Skeletal muscle tissue (tissue), 4 donors: ENCODE measurements around the gene PER1. TPM values are rescaled to one million over a fixed set of nuclear protein-coding genes. Genes with fewer than 3 reads are reported as not detected.

Source experiments
- H3K27ac ChIP-seq: one replicate; pipeline ENCODE4 v1.7.0; 2013; ENCODE audit warnings: mild to moderate bottlenecking, low read depth, low read length, inconsistent platforms
- H3K27me3 ChIP-seq, 3 donors: one replicate each; pipeline ENCODE4 v1.7.0; 2013; ENCODE audit warnings: low read length in 3 of 3; ENCODE audit not compliant: control insufficient read depth in 3 of 3, insufficient read depth in 3 of 3
- H3K36me3 ChIP-seq, 3 donors: one replicate each; pipeline ENCODE4 v1.7.0; 2013; ENCODE audit warnings: low read length in 3 of 3; ENCODE audit not compliant: control insufficient read depth in 3 of 3, insufficient read depth in 3 of 3
- H3K4me1 ChIP-seq, 3 donors: one replicate each; pipeline ENCODE4 v1.7.0; 2013; ENCODE audit warnings: low read length in 3 of 3, mild to moderate bottlenecking in 3 of 3; ENCODE audit not compliant: control insufficient read depth in 3 of 3, insufficient read depth in 3 of 3
- H3K4me3 ChIP-seq, 3 donors: one replicate each; pipeline ENCODE4 v1.7.0; 2013; ENCODE audit warnings: low read length in 3 of 3
- H3K9ac ChIP-seq, 3 donors: one replicate each; pipeline ENCODE4 v1.7.0; 2013; ENCODE audit warnings: low read length in 3 of 3, mild to moderate bottlenecking in 3 of 3, moderate library complexity in 2 of 3, low read depth in 1 of 3
- H3K9me3 ChIP-seq, 3 donors: one replicate each; pipeline ENCODE4 v1.7.0; 2013; ENCODE audit warnings: low read length in 3 of 3; ENCODE audit not compliant: control insufficient read depth in 3 of 3
- total RNA-seq: library from RNA; depleted of rRNA; stranded (reverse); fragments of >200 nt; gene quantifications from one replicate; pipeline ENCODE4 v1.2.3, GENCODE V29; 2014
- donor health status: Osteomylitis.

Gene PER1
- total RNA-seq, 1 donor from 2014 or later, result 37.1 TPM

DNA sequence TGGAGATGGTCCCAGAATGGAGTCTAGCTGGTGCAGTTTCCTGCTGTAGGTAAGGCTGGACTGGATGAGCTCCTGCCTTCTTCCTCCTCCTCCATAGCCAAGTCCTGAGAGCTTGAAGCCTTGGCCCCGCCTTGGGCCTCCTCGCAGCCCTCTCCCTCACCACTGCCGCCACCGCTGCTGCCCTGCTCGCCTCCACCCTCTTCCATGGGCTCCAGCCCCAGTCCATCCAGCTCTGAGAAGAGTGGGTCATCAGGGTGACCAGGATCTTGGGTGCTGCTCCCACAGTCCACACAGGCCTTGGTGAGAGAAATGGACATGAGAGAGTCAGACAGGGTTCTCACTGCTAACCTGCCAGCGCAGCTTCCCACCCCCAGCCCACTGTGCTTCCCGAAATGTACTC, 11.2 kb downstream of the PER1 start:
- H3K27me3 ChIP-seq, result no peaks in the 10 kb centered on the region
- no peak overlapping the region for H3K4me3 ChIP-seq
- peak overlapping the region; percentile 22 for H3K27ac ChIP-seq
- peaks cover 60 to 70% (median 64%) of the 10 kb centered on the region in 3 donors for H3K36me3 ChIP-seq
- H3K4me1 ChIP-seq, result peaks cover 22 to 69% (median 52%) of the 10 kb centered on the region in 3 donors
- H3K9me3 ChIP-seq, result no peaks in the 10 kb centered on the region
- H3K9ac ChIP-seq, result peak overlapping the region in 1 of 3 donors; percentile 65

DNA sequence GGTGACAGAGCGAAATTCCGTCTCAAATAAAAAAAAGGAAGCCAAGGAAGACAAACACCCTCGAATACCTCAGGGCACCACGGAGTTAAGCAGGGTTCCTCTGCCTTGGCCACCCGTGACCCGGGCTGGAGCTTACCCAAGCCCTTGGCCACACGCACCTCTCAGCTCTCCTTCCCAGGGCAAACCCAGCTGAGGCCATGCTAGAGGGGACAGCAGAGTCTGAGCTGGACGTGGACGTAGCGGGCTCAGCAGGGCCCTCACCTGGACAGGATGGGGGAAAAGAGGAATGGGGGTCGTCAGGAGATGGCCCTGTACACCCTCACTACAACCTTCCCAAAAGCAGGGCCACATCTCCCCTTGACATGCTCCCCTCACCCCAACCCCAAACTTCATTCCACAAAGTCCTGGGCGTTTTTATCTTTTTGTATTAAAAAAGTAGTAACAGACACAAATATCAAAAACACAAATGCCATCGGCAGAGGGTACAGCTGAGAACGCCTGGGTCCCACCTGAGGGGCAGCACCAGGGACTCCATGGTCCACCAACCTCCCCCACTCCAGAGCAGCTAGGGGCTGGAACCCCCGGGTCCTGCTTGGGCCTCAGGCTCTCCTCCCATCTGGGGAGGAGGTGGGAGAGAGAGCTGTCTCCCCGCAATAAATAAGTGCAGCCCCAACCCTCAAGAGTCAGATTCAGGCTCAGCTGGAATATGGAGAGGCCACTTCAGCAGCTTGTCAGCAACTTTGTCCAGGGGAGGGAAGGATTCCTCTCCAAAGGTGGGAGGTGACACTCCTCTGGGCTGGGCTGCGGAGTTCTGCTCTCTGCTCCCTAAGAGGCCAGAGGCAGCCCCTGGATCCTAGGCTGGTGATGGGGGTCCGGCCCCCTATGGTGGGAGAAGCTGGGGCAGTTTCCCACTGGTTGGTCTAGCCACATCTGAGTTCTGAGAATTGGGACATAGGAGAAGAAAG, 11.9 kb downstream of the PER1 start:
- H3K27me3 ChIP-seq, result no peaks in the 10 kb centered on the region
- peaks cover 22 to 63% (median 51%) of the 10 kb centered on the region in 3 donors for H3K4me1 ChIP-seq
- peaks cover 53 to 63% (median 57%) of the 10 kb centered on the region in 3 donors for H3K36me3 ChIP-seq
- peak overlapping the region; percentile 2 to 65 (median 16) for H3K9ac ChIP-seq
- peak overlapping the region; percentile 88 for H3K27ac ChIP-seq
- no peaks in the 10 kb centered on the region for H3K9me3 ChIP-seq
- no peak overlapping the region for H3K4me3 ChIP-seq

DNA sequence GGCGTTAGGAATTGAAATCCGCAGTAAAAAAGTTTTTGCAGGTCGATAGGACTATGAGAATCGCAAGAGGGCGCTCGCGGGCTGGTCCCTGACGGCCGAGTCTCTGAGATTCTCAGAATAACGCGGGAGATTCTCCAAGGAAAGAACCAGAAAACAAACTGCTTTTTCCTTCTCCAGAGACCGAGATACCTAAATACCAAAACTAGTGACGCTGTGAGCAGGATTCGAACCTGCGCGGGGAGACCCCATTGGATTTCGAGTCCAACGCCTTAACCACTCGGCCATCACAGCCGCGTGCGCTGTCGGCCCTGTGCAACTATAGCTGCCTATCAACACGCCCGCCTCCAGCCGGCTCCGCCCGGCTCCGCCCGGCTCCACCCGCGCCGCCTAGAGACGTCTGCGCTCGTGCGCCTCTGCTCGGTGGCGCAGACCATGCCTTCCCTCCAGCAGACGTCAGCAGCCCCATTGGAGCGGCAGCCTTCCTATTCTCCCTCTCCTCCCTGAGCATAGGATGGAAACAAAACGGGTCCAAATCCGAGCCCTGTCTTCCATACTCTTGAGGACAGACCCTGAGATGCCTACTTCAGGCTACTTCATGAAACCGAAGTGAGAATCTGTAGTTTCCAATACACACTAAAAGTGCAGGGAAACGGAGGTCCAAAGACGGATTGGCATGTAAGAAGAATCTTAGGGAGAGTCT, 13.4 kb downstream of the PER1 start:
- Histone ChIP-seq H3K4me3 (peak overlapping the region; percentile 36 to 67 (median 39)), H3K27me3 (no peaks in the 10 kb centered on the region), H3K9ac (peak overlapping the region; percentile 40 to 65 (median 53)), H3K9me3 (no peaks in the 10 kb centered on the region), H3K27ac (peak overlapping the region; percentile 88), H3K4me1 (peaks cover 17 to 54% (median 49%) of the 10 kb centered on the region in 3 donors), H3K36me3 (peaks cover 41 to 47% (median 43%) of the 10 kb centered on the region in 3 donors)

DNA sequence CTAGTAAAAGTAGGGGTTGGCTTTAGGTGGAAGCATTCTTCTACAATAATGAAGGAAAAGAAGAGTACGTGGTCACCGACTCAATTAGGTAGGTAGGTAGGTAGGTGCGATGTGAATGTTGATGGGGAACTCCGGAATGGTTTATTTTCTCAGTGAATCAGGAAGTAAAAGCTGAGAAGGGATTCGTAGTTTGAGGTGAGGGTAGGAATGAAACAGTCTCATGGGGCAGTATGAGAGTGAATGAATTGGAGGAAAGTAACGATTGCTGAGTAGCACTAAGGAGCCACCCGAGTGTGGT, 13.9 kb downstream of the PER1 start:
- Histone ChIP-seq H3K36me3 (peaks cover 38 to 42% (median 38%) of the 10 kb centered on the region in 3 donors), H3K27ac (peak overlapping the region; percentile 88), H3K27me3 (no peaks in the 10 kb centered on the region), H3K4me1 (peaks cover 17 to 52% (median 47%) of the 10 kb centered on the region in 3 donors), H3K4me3 (peak overlapping the region; percentile 0 to 67 (median 23)), H3K9ac (peak overlapping the region in 2 of 3 donors; percentile 25 to 26), H3K9me3 (no peaks in the 10 kb centered on the region)

DNA sequence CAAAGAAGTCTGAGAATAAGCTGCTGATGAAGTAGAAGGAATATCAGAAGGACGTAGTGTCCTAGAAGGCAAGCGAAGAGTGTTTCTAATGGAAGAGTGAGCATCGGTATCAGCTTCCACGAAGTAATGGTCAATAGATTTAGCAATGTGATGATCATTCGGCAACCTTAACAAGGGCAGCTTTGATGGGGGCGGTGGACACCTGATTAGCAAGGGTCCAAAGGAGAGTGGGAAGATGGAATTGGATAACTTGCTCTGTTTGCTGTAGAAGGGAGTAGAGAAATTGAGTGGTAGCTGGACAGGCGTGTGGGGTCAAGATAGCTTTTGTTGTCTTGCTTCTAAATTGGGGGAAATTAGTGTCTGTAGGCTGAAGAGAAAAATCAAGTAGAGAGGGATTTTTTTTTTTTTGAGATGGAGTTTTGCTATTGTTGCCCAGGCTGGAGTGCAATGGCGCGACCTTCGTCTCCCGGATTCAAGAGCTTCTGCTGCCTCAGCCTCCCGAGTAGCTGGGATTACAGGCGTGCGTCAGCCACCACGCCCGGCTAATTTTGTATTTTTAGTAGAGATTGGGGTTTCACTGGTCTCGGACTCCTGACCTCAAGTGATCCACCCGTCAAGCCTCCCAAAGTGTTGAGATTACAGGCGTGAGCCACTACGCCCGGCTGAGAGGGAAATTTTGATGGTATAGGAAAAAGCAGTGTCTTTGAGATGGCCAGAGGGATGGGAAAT, 14.4 kb downstream of the PER1 start:
- no peaks in the 10 kb centered on the region for H3K9me3 ChIP-seq
- no peaks in the 10 kb centered on the region for H3K27me3 ChIP-seq
- H3K9ac ChIP-seq, result peak overlapping the region in 2 of 3 donors; percentile 25 to 26
- peaks cover 17 to 51% (median 44%) of the 10 kb centered on the region in 3 donors for H3K4me1 ChIP-seq
- peaks cover 32 to 37% (median 36%) of the 10 kb centered on the region in 3 donors for H3K36me3 ChIP-seq
- peak overlapping the region; percentile 88 for H3K27ac ChIP-seq
- peak overlapping the region in 2 of 3 donors; percentile 23 to 67 for H3K4me3 ChIP-seq

DNA sequence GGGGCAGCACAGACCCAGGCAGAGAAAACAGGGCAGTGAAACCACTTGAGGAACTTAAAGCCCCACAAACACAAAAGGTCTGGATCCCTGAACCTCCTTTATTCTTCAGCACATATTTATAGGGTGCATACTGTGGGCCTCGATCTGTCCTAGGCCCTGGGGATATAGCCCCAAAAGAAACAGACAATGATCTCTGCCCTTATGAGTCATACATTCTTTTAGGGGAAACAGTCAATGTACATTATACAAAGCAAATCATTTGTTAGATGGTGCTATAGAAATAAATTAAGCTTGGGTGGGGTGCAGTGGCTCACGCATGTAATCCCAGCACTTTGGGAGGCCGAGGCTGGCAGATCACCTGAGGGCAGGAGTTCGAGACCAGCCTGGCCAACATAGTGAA, 18.3 kb downstream of the PER1 start:
- Histone ChIP-seq H3K27me3 (no peaks in the 10 kb centered on the region), H3K4me3 (no peak overlapping the region), H3K9me3 (no peaks in the 10 kb centered on the region), H3K36me3 (no peaks in the 10 kb centered on the region), H3K4me1 (peaks cover 6 to 15% (median 9%) of the 10 kb centered on the region in 3 donors), H3K9ac (no peak overlapping the region), H3K27ac (no peak overlapping the region)

DNA sequence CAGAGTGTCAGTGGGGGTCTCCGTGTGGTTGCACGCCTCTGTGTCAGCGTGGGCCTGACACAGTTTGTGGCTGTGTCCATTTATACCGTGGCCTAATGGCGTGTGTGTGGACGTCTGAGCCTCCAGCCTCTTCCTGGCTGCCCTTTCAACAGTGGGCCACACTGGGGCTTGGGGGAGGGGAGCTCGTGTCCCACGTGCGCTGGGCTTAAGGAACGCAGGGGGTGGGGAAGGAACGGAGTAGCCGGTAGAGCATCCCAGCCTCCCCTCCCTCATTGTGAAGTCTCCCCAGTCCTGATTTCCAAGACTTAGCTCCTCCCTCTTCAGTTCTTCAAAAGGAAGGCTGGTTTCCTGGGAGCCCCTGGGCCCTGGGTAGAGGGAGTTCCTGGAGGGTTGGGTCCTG, 18.8 kb downstream of the PER1 start:
- Histone ChIP-seq H3K36me3 (no peaks in the 10 kb centered on the region), H3K4me3 (no peak overlapping the region), H3K4me1 (peaks cover 5 to 10% (median 7%) of the 10 kb centered on the region in 3 donors), H3K9ac (no peak overlapping the region), H3K9me3 (no peaks in the 10 kb centered on the region), H3K27me3 (no peaks in the 10 kb centered on the region), H3K27ac (no peak overlapping the region)

DNA sequence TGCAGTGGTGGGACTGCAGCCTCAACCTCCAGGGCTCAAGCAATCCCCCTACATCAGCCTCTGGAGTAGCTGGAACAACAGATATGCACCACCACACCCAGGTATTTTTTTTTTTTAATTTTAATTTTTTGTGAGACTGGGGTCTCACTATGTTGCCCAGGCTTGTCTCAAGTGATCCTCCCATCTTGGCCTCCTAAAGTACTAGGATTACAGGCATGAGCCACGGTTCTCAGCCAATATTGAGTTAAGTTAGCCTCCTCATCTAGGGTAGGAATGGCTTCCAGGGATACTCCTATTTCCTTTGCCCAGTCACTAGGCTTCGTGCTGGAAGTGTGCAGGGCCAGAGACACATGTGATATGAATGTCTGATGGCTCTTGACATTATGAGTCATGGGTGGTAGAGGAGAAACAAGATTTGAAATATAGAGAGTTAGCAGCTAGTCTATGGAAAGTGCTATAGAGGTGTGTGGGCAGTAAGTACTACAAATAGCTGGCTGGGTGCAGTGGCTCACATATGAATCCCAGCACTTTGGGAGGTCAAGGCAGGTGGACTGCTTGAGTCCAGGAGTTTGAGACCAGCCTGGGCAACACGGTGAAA, 20.3 kb downstream of the PER1 start:
- Histone ChIP-seq H3K27ac (no peak overlapping the region), H3K4me3 (no peak overlapping the region), H3K4me1 (peaks cover 4 to 5% (median 5%) of the 10 kb centered on the region in 3 donors), H3K9me3 (no peaks in the 10 kb centered on the region), H3K9ac (no peak overlapping the region), H3K36me3 (no peaks in the 10 kb centered on the region), H3K27me3 (no peaks in the 10 kb centered on the region)

DNA sequence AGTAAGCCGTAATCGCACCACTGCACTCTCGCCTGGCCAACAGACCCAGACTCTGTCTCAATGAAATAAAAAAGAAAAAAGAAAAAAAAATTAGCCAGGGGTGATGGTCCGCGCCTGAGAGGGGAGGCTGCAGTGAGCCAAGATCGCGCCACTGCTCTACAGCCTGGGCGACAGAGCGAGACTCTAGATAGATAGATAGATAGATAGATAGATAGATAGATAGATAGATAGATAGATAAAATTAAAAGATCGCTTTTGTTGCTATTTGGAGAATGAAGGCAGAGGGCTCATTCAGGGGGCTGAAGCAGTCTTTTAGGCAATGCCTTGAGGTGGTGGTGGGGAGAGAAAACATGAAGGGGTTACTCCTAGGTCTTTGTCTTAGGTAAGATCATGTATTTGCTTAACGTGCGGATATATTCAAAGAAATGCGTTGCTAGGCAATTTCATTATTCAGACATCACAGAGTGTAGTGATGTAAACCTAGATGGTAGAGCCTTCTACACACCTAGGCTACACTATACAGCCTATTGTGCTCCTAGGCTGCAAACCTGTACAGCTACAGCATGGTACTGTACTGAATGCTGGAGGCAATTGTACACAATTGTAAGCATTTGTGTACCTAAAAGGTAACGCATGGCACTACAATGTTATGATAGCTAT, 23.9 kb downstream of the PER1 start:
- no peak overlapping the region for H3K9ac ChIP-seq
- H3K36me3 ChIP-seq, result no peaks in the 10 kb centered on the region
- no peak overlapping the region for H3K27ac ChIP-seq
- no peaks in the 10 kb centered on the region for H3K9me3 ChIP-seq
- H3K4me3 ChIP-seq, result no peak overlapping the region
- H3K27me3 ChIP-seq, result peaks cover 0 to 23% (median 22%) of the 10 kb centered on the region in 3 donors
- H3K4me1 ChIP-seq, result peaks cover 35 to 37% (median 36%) of the 10 kb centered on the region in 3 donors
